Spleen (tissue), 11 donors: ENCODE measurements around the gene SIK3. TPM values are rescaled to one million over a fixed set of nuclear protein-coding genes. Genes with fewer than 3 reads are reported as not detected.

Source experiments
- DNase-seq: peaks from one replicate; pipeline ENCODE4 v3.0.0-alpha.2; 2020
- H3K27ac ChIP-seq, 8 donors: fragments of 200-600 bp; sonication (generic) in 7 of 8; 1 replicate in 4 of 8; 2 replicates in 4 of 8; pipeline versions ENCODE4 v1.5.0 to v1.8.0; 2016 to 2021; ENCODE audit warnings: inconsistent platforms in 4 of 8, mild to moderate bottlenecking in 4 of 8, moderate library complexity in 1 of 8
- H3K27me3 ChIP-seq, 7 donors: fragments of 200-600 bp; sonication (generic) in 6 of 7; replicated peaks in 1 of 7; 1 replicate in 4 of 7; 2 replicates in 3 of 7; pipeline versions ENCODE4 v1.5.0 to v1.8.0; 2016 to 2021; ENCODE audit warnings: inconsistent platforms in 3 of 7, mild to moderate bottlenecking in 1 of 7
- H3K36me3 ChIP-seq, 6 donors: fragments of 200-600 bp; sonication (generic) in 5 of 6; 1 replicate in 4 of 6; 2 replicates in 2 of 6; pipeline versions ENCODE4 v1.5.0 to v1.8.0; 2016 to 2021; ENCODE audit warnings: inconsistent platforms in 2 of 6
- H3K4me1 ChIP-seq, 6 donors: fragments of 200-600 bp; sonication (generic) in 5 of 6; 1 replicate in 3 of 6; 2 replicates in 3 of 6; pipeline versions ENCODE4 v1.5.0 to v1.8.0; 2016 to 2021; ENCODE audit warnings: inconsistent platforms in 3 of 6
- H3K4me3 ChIP-seq, 8 donors: fragments of 200-600 bp; sonication (generic) in 7 of 8; 1 replicate in 4 of 8; 2 replicates in 4 of 8; pipeline versions ENCODE4 v1.5.0 to v1.8.0; 2016 to 2021; ENCODE audit warnings: inconsistent platforms in 4 of 8, mild to moderate bottlenecking in 4 of 8, moderate library complexity in 2 of 8
- H3K9me3 ChIP-seq, 8 donors: fragments of 200-600 bp; sonication (generic) in 7 of 8; 1 replicate in 4 of 8; 2 replicates in 4 of 8; pipeline versions ENCODE4 v1.5.0 to v1.8.0; 2016 to 2021; ENCODE audit warnings: inconsistent platforms in 4 of 8
- CTCF ChIP-seq, 11 experiments: fragments of 200-600 bp in 7 of 11; fragments of 450-650 bp in 4 of 11; sonication (generic) in 4 of 11; IDR thresholded peaks in 8 of 11; conservative IDR thresholded peaks in 3 of 11; 1 replicate in 7 of 11; 2 replicates in 4 of 11; pipeline versions ENCODE4 v1.4.0 to v1.8.0; 2016 to 2021; ENCODE audit warnings: antibody characterized with exemption in 11 of 11, inconsistent platforms in 4 of 11, mild to moderate bottlenecking in 1 of 11
- POLR2A ChIP-seq, 3 donors: fragments of 450-650 bp; IDR thresholded peaks; one replicate each; pipeline ENCODE4 v1.5.1; 2017; ENCODE audit warnings: antibody characterized with exemption in 3 of 3, mild to moderate bottlenecking in 1 of 3
- POLR2AphosphoS5 ChIP-seq, 3 donors: sonication (generic); formaldehyde crosslinking; IDR thresholded peaks; one replicate each; pipeline ENCODE4 v1.5.1; 2017; ENCODE audit warnings: antibody characterized with exemption in 3 of 3
- WGBS, 5 donors: extraction: QIAGEN DNeasy Blood & Tissue Kit in 3 of 5; methylation state at CpG; one replicate each; pipeline versions ENCODE4 v1.1.5 to v1.1.7; 2013 to 2018; 5-methylcytosine and 5-hydroxymethylcytosine counted together
- intact Hi-C: fragments of 100-400 bp; cut with DNase I; formaldehyde crosslinking; loops from one replicate; pipeline ENCODE4 v1.15.0; 2023; ENCODE audit warnings: low total_unique reads
- polyA plus RNA-seq, 3 donors: library from polyadenylated mRNA; stranded (reverse); fragments of 200-250 nt; gene quantifications; one replicate each; pipeline ENCODE4 v1.2.1, GENCODE V29; 2013
- total RNA-seq, 7 donors: library from RNA; depleted of rRNA in 3 of 7; stranded (reverse); fragments of >200 nt in 3 of 7; fragmentation: NEBNext Ultra II Directional in 4 of 7; extraction: Animal tissue kit (Norgen Biotek cat#: 25700) in 4 of 7; gene quantifications; one replicate each; pipeline versions ENCODE4 v1.1.0 to v1.2.1, GENCODE V29; 2016 to 2021
- donor health status: healthy with polysubstance abuse.
- donor health status: DM: no; HTN: no; CAD: no; lungs with moderate emphysema.
- donor health status: DM: no; HTN: no; CAD: no.
- donor health status: Bipolar disorder and iron deficiency.
- donor health status: healthy.
- donor health status: DM: no; HTN: no; CAD: no.
- donor health status: DM: yes; HTN: yes; CAD: no.

Gene SIK3
- total and polyA plus RNA-seq, 10 donors, result 7.8 to 112 (median 67.6) TPM

GRCh38 chr11:116842117-116842516 lies 256.1 kb downstream of the SIK3 start:
- WGBS, 5 donors, result 96 to 99% (median 98%) methylated on average over 4 of the region's 4 CpGs
- H3K36me3 ChIP-seq, result peaks cover 0 to 47% (median 38%) of the 10 kb centered on the region in 6 donors
- no peak for DNase-seq
- intact Hi-C loops, result no loop called here
- H3K27ac ChIP-seq, result no peak overlapping the region
- no peak for TF ChIP-seq POLR2AphosphoS5 (IDR thresholded peaks at IDR 0.05)
- TF ChIP-seq POLR2A (IDR thresholded peaks at IDR 0.05), result no peak
- no peak for TF ChIP-seq CTCF (IDR thresholded peaks at IDR 0.05 in 8 of 11, conservative IDR thresholded peaks at IDR 0.05 in 3 of 11)
- no peaks in the 10 kb centered on the region for H3K27me3 ChIP-seq
- peaks cover 0 to 15% (median 3%) of the 10 kb centered on the region in 6 donors for H3K4me1 ChIP-seq
- H3K4me3 ChIP-seq, result no peak overlapping the region
- H3K9me3 ChIP-seq, result no peaks in the 10 kb centered on the region

GRCh38 chr11:116840746-116841296 lies 257.4 kb downstream of the SIK3 start:
- DNase-seq, result peak; percentile 39
- Histone ChIP-seq H3K36me3 (peaks cover 0 to 34% (median 25%) of the 10 kb centered on the region in 6 donors), H3K9me3 (no peaks in the 10 kb centered on the region), H3K27me3 (no peaks in the 10 kb centered on the region), H3K4me3 (no peak overlapping the region), H3K27ac (no peak overlapping the region), H3K4me1 (peaks cover 3 to 26% (median 11%) of the 10 kb centered on the region in 6 donors)
- intact Hi-C loops, result no loop called here
- 67 to 75% (median 75%) methylated on average over 9 of the region's 9 CpGs for whole genome bisulfite sequencing, 5 donors
- no peak for TF ChIP-seq CTCF (IDR thresholded peaks at IDR 0.05 in 8 of 11, conservative IDR thresholded peaks at IDR 0.05 in 3 of 11)
- no peak for TF ChIP-seq POLR2A (IDR thresholded peaks at IDR 0.05)
- TF ChIP-seq POLR2AphosphoS5 (IDR thresholded peaks at IDR 0.05), result no peak

GRCh38 chr11:116840224-116840745 lies 257.9 kb downstream of the SIK3 start:
- 61 to 72% (median 66%) methylated on average over 6 of the region's 6 CpGs for WGBS, 5 donors
- H3K36me3 ChIP-seq, result peaks cover 0 to 29% (median 19%) of the 10 kb centered on the region in 6 donors
- peak; percentile 52 for DNase-seq
- no peak for TF ChIP-seq POLR2A (IDR thresholded peaks at IDR 0.05)
- TF ChIP-seq CTCF (IDR thresholded peaks at IDR 0.05 in 8 of 11, conservative IDR thresholded peaks at IDR 0.05 in 3 of 11), result no peak
- TF ChIP-seq POLR2AphosphoS5 (IDR thresholded peaks at IDR 0.05), result no peak
- H3K4me1 ChIP-seq, result peaks cover 6 to 31% (median 16%) of the 10 kb centered on the region in 6 donors
- H3K9me3 ChIP-seq, result no peaks in the 10 kb centered on the region
- peaks cover 0 to 5% (median 0%) of the 10 kb centered on the region in 7 donors for H3K27me3 ChIP-seq
- H3K4me3 ChIP-seq, result no peak overlapping the region
- intact Hi-C loops, result no loop called here
- H3K27ac ChIP-seq, result no peak overlapping the region

DNA sequence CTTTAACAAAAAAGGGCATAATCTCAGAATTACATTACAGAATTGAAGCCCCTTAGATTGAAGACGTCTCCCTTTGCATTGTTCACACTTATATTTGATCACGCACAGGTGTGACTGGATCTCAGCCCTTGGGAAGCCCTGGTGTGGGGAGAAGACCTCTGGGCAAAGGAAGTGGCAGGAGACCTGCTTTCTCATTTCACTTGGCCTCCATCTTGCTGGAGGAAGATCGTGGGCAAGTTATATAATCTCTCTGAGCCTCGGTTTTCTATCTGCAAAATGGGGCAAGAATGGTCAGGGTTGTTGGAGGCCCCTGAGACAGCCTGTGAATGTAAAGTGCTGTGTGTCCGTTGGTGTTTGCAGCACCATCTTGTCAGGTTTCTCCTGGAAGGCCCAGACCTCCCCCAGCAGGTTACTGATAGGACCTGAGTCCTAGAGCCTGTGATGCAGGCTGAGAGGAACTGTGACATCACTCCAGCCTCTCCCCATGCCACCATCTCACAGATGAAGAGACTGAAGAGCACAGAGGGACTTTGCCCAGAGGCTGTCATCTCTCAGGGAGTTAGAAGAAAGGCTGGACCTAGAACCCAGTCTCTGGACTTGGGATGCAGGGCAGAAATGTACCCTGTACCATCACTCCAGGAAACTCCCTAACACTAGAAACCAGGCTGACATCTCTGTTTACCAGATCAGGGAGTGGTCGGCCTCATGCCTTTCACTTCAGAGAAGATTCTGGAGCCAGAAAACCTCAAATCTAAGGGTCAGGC lies 259.7 kb downstream of the SIK3 start:
- no peak for DNase-seq
- H3K4me1 ChIP-seq, result peaks cover 9 to 39% (median 22%) of the 10 kb centered on the region in 6 donors
- no peak overlapping the region for H3K4me3 ChIP-seq
- H3K27me3 ChIP-seq, result peaks cover 0 to 8% (median 0%) of the 10 kb centered on the region in 7 donors
- intact Hi-C loops, result no loop called here
- TF ChIP-seq CTCF (IDR thresholded peaks at IDR 0.05 in 8 of 11, conservative IDR thresholded peaks at IDR 0.05 in 3 of 11), result no peak
- no peak for TF ChIP-seq POLR2AphosphoS5 (IDR thresholded peaks at IDR 0.05)
- no peak for TF ChIP-seq POLR2A (IDR thresholded peaks at IDR 0.05)
- WGBS, 5 donors, result 82 to 92% (median 88%) methylated on average over 5 to 6 of the region's 6 CpGs
- H3K9me3 ChIP-seq, result no peaks in the 10 kb centered on the region
- no peak overlapping the region for H3K27ac ChIP-seq
- H3K36me3 ChIP-seq, result peaks cover 0 to 11% (median 4%) of the 10 kb centered on the region in 6 donors
